HG03442 (cell line): ENCODE measurements around the gene EPHA3.
"Not testable (repeated sequence)": the region's sequence is repeated elsewhere in the genome, so short reads cannot be mapped to it uniquely, and the experiment has no call there.

Experiments
- ATAC-seq: cut with Tn5 transposase; IDR thresholded peaks from one replicate; pipeline ENCODE4 v1.9.1; 2021; ENCODE audit warnings: mild to moderate bottlenecking, moderate library complexity; ENCODE audit not compliant: unreplicated experiment

EPHA3 gene

DNA sequence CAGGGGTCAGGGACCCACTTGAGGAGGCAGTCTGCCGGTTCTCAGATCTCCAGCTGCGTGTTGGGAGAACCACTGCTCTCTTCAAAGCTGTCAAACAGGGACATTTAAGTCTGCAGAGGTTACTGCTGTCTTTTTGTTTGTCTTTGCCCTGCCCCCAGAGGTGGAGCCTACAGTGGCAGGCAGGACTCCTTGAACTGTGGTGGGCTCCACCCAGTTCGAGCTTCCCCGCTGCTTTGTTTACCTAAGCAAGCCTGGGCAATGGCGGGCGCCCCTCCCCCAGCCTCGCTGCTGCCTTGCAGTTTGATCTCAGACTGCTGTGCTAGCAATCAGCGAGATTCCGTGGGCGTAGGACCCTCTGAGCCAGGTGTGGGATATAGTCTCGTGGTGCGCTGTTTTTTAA lies 243.5 kb downstream of the EPHA3 start:
- ATAC-seq: not testable (repeated sequence)

GRCh38 chr3:89353465-89353864 lies 246.0 kb downstream of the EPHA3 start:
- ATAC-seq: no peak

GRCh38 chr3:89358281-89358680 lies 250.9 kb downstream of the EPHA3 start:
- ATAC-seq: no peak

- no peak for ATAC-seq
Measured at GRCh38 chr3:89360156-89360555, 252.7 kb downstream of the EPHA3 start.

DNA sequence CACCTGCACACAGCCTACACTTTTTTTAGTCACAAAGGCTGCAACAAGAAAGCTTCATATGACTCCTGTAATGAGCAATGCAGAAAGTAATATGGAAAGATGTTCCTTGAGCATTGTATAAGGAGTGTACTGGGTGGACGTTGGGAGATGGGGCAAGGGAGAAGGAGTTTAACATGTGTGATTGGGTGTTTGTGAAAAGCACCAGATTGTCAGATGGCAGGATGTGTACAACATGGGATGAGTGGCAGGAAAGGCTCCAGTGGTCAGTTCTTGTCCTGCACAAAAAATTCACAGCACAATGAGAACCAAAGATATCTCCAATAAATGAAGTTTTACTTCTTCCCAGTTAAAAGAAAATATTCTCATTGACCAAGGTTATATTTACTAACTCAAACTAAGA lies 255.1 kb downstream of the EPHA3 start:
- no peak for ATAC-seq

- no peak for ATAC-seq
Measured at GRCh38 chr3:89363171-89363570, 255.8 kb downstream of the EPHA3 start.

- ATAC-seq: no peak
Measured at GRCh38 chr3:89364314-89364713, 256.9 kb downstream of the EPHA3 start.

DNA sequence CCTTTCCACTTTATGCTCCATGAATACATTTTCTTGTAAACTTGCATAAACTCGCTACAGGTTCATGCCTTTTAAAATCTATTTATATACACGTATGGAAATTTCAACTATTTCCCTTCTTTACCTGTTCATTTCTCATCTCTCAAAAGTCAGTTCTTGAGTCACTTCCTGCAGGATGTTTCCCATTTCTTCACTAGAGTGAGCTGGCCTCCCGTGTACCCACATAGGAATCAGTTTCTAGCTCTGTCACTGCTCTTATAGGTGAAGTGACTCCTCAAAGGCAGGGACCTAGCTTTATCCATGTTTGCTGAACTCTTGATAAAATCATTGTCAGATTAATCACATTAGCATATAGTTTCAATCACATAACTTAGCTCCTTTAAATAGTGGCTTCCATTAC lies 259.7 kb downstream of the EPHA3 start:
- no peak for ATAC-seq

- no peak for ATAC-seq
Measured at GRCh38 chr3:89368846-89369245, 261.4 kb downstream of the EPHA3 start.

DNA sequence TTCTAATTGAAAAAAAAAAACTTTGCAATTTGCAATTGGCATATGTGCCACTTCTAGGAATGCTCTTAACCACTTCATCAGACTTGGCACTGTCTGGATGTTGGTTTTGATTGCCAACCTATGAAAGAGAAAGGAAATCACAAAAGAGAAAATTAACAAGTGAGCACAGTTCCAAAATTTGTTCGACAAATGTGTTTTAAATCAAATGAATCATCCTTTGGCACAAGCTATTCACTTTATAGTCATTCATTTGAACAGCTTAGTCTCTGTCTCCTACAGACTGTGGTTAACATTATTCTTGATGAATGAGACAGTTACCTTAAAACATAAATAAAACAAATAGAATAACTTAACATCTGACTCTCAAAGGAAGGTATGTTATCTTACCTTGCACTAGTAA lies 265.0 kb downstream of the EPHA3 start:
- ATAC-seq: no peak

DNA sequence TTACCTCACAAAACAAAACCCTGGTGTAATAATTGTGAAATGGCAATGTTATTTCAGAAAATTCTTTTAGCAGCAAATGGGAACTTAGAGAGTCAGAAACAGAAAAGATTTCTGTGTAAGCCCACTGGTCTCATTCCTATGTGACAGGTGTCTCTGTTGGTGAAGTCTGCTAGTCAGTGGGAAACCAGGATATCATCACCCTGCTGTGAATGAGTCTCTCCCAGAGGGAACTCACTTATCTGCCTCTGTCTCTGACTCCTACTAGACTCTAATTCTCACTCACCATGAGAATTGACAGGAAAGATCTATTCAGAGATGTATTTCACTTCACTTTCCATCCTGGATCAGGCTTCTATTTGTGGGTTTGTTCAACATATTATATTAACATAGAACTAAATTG lies 266.0 kb downstream of the EPHA3 start:
- ATAC-seq: no peak

DNA sequence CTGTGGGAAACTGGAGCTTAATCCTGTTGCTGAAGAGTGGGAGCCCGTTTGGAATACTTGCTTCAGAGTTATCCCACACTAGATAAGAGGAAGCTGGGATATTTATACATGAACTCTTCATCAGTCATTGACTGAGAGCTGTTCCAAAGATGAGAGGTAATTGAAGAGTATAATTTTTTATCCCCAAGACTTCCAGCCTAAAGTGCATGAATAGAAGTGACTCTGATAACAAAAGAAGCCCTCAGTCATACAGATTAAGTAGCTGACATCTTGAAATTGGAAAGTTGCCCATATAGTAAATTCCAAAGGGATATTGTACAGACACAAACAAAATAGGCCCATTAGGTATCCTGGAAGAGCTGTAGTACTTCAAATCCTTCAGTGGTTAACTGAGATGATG lies 268.0 kb downstream of the EPHA3 start:
- no peak for ATAC-seq

- ATAC-seq: no peak
Measured at GRCh38 chr3:89380016-89380415, 272.6 kb downstream of the EPHA3 start.

- no peak for ATAC-seq
Measured at GRCh38 chr3:89392991-89393390, 285.6 kb downstream of the EPHA3 start.

GRCh38 chr3:89395456-89395855 lies 288.0 kb downstream of the EPHA3 start:
- no peak for ATAC-seq

- ATAC-seq: no peak
Measured at GRCh38 chr3:89395996-89396395, 288.6 kb downstream of the EPHA3 start.

GRCh38 chr3:89402051-89402450 lies 294.6 kb downstream of the EPHA3 start:
- ATAC-seq: no peak

- no peak for ATAC-seq
Measured at GRCh38 chr3:89405176-89405575, 297.8 kb downstream of the EPHA3 start.

DNA sequence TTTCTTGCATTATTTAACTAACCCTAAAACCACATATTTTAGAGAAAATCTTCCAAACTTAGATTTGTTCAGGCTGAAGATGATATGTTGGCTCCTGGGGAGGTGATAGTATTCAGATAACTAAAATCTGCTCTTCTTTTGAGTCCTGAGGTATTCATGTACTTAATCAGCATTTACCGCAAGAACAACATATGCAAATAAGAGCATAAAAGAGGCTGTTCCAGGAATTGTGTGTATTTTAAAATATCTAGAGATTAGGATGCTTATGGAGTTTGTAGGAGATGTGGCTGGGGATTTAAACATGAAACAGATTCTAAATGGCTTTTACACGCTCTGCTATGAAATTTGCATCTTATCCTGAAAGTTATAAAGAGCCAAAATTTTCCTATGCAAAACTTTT lies 298.2 kb downstream of the EPHA3 start:
- no peak for ATAC-seq

DNA sequence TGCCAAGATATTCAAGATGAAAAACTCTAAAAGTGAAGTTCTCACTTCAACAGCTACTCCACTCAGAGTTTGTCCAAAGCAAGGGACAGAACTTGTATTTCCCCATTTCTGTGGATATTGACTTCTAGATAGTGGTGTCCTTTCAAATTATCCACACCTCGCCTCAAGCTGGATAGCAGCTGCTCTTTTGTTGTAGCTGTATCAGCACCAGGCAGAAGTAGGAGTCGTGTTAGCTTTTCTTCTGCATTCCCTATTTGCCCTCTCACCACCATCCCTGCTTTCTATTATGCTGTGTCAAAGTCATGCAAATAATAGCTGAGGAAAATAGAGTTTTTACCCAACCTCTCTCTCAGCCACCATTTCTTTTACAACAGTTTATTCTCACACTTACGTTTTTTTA lies 303.8 kb downstream of the EPHA3 start:
- ATAC-seq: no peak

GRCh38 chr3:89414270-89414669 lies 306.8 kb downstream of the EPHA3 start:
- ATAC-seq: no peak

GRCh38 chr3:89419647-89420241 lies 312.3 kb downstream of the EPHA3 start:
- no peak for ATAC-seq

GRCh38 chr3:89426060-89426459 lies 318.6 kb downstream of the EPHA3 start:
- no peak for ATAC-seq
